WTC11 (cell line): Measurements from ENCODE around the gene TGM1. TPM values are rescaled to one million over a fixed set of nuclear protein-coding genes. Genes with fewer than 3 reads are reported as not detected.

ENCODE experiments used
- EMX1 ChIP-seq: fragments of 250-450 bp; sonication (Bioruptor Pico); IDR thresholded peaks from 2 replicates; pipeline ENCODE4 v1.8.0; 2021; ENCODE audit warnings: mild to moderate bottlenecking
- ESRRA ChIP-seq: sonication (generic); formaldehyde crosslinking; IDR thresholded peaks from 2 replicates; pipeline ENCODE4 v1.8.1; 2022; ENCODE audit warnings: mild to moderate bottlenecking, missing genetic modification reagents, borderline replicate concordance
- GABPB1 ChIP-seq: sonication (generic); formaldehyde crosslinking; IDR thresholded peaks from 2 replicates; pipeline ENCODE4 v1.8.1; 2023; ENCODE audit warnings: mild to moderate bottlenecking, missing genetic modification reagents
- HMGA2 ChIP-seq: fragments of 250-450 bp; sonication (Bioruptor Pico); IDR thresholded peaks from 2 replicates; pipeline ENCODE4 v1.4.0; 2021; ENCODE audit warnings: mild to moderate bottlenecking, moderate library complexity
- NFE2L1 ChIP-seq: sonication (generic); formaldehyde crosslinking; IDR thresholded peaks from 2 replicates; pipeline ENCODE4 v1.8.1; 2023; ENCODE audit warnings: missing genetic modification reagents
- NR2C2 ChIP-seq: sonication (generic); formaldehyde crosslinking; IDR thresholded peaks from 2 replicates; pipeline ENCODE4 v1.8.0; 2022; ENCODE audit warnings: mild to moderate bottlenecking, missing genetic modification reagents
- OVOL2 ChIP-seq: fragments of 250-450 bp; sonication (Bioruptor Pico); IDR thresholded peaks from 2 replicates; pipeline ENCODE4 v1.9.0; 2021; ENCODE audit warnings: mild to moderate bottlenecking, borderline replicate concordance
- RORB ChIP-seq: fragments of 250-450 bp; sonication (Bioruptor Pico); IDR thresholded peaks from 2 replicates; pipeline ENCODE4 v1.9.0; 2021; ENCODE audit warnings: mild to moderate bottlenecking
- SP1 ChIP-seq: sonication (generic); formaldehyde crosslinking; conservative IDR thresholded peaks from 2 replicates; pipeline ENCODE4 v1.8.1; 2022; ENCODE audit warnings: missing genetic modification reagents
- TP53 ChIP-seq: sonication (generic); formaldehyde crosslinking; IDR thresholded peaks from 2 replicates; pipeline ENCODE4 v1.8.1; 2023; ENCODE audit warnings: mild to moderate bottlenecking, missing genetic modification reagents
- ZNF121 ChIP-seq: sonication (generic); formaldehyde crosslinking; IDR thresholded peaks from 2 replicates; pipeline ENCODE4 v1.8.0; 2023; ENCODE audit warnings: missing genetic modification reagents
- ZNF317 ChIP-seq: sonication (generic); formaldehyde crosslinking; IDR thresholded peaks from 2 replicates; pipeline ENCODE4 v1.8.1; 2023; ENCODE audit warnings: low read depth, mild to moderate bottlenecking, moderate library complexity, missing genetic modification reagents, borderline replicate concordance
- ZNF423 ChIP-seq: fragments of 250-450 bp; sonication (Bioruptor Pico); IDR thresholded peaks from 2 replicates; pipeline ENCODE4 v2.1.2; 2022; ENCODE audit warnings: mild to moderate bottlenecking, moderate library complexity
- total RNA-seq: library from RNA; stranded (reverse); gene quantifications from 3 replicates; pipeline ENCODE4 v1.2.3, GENCODE V29; 2021
- TF ChIP-seq, protein P1 (sequence below): sonication (generic); formaldehyde crosslinking; IDR thresholded peaks from 2 replicates; pipeline ENCODE4 v1.8.1; 2023; ENCODE audit warnings: mild to moderate bottlenecking, missing genetic modification reagents
- TF ChIP-seq, protein P2 (sequence below): sonication (generic); formaldehyde crosslinking; IDR thresholded peaks from 2 replicates; pipeline ENCODE4 v1.8.1; 2023; ENCODE audit warnings: mild to moderate bottlenecking, missing genetic modification reagents, borderline replicate concordance
- TF ChIP-seq, protein P3 (sequence below): fragments of 250-450 bp; sonication (Bioruptor Pico); conservative IDR thresholded peaks from 2 replicates; pipeline ENCODE4 v1.9.0; 2021; ENCODE audit warnings: mild to moderate bottlenecking
- TF ChIP-seq, protein P4 (sequence below): fragments of 200-600 bp; IDR thresholded peaks from 2 replicates; pipeline ENCODE4 v1.8.0; 2022; ENCODE audit warnings: antibody characterized with exemption
- TF ChIP-seq, protein P5 (sequence below): sonication (generic); formaldehyde crosslinking; IDR thresholded peaks from 2 replicates; pipeline ENCODE4 v1.8.0; 2022; ENCODE audit warnings: missing genetic modification reagents
- TF ChIP-seq, protein P6 (sequence below): sonication (generic); formaldehyde crosslinking; IDR thresholded peaks from 2 replicates; pipeline ENCODE4 v1.8.1; 2023; ENCODE audit warnings: mild to moderate bottlenecking, missing genetic modification reagents
- TF ChIP-seq, protein P7 (sequence below): fragments of 250-450 bp; sonication (Bioruptor Pico); IDR thresholded peaks from 2 replicates; pipeline ENCODE4 v1.8.0; 2021; ENCODE audit warnings: mild to moderate bottlenecking
- TF ChIP-seq, protein P8 (sequence below): sonication (generic); formaldehyde crosslinking; IDR thresholded peaks from 2 replicates; pipeline ENCODE4 v1.8.1; 2023; ENCODE audit warnings: mild to moderate bottlenecking, missing genetic modification reagents, moderate library complexity

Gene TGM1
- total RNA-seq, 1 experiment from 2014 or later: 5.2 TPM

DNA sequence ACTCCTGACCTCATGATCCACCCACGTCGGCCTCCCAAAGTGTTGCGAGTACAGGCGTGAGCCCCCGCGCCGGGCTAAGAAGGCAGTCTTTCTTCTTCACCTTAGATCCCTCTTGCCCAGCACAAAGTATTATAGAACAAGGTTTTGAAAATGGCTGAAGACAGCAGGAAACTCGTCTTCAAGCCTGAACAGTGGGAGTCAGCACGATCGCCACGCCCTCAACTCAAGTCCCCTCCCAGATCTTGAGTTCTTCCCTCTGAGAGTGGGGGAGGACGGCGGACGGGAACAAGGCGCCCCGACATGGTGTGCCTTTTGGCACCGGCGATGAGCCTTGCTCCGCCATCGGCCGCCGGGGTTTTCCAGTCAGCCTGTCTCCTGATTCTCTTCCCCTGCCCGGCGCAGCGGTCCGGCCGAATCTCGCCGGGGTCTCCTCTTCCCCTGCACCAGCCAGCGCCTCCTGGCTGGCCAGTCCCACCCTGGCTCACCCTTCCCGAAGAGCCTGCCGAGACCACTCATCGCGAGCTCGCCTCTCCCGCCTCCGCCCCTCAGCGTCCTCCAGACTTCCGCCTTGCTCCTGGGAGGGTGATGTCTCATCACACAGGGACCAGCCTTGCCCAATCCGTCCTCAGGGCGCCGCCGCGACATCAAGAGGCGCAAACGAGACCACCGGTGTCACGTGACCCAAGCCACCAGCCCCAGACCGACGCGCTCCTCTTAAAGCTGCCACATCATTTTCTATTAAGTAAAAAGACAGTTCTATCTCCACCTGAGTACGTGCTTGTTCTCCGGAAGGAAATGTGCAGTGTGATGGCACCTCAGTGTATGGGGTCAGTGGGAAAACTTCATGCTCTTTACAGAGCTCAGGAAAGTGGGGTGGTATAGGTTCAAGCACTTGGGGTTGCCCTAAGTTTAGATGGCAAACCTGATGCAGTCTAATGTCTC is 49.8 kb downstream of the TGM1 start, which contains the start of gene CHMP4A (continued):
- TF ChIP-seq TP53 (CRISPR knock-in tag): no peak
- TF ChIP-seq, protein P1, sequence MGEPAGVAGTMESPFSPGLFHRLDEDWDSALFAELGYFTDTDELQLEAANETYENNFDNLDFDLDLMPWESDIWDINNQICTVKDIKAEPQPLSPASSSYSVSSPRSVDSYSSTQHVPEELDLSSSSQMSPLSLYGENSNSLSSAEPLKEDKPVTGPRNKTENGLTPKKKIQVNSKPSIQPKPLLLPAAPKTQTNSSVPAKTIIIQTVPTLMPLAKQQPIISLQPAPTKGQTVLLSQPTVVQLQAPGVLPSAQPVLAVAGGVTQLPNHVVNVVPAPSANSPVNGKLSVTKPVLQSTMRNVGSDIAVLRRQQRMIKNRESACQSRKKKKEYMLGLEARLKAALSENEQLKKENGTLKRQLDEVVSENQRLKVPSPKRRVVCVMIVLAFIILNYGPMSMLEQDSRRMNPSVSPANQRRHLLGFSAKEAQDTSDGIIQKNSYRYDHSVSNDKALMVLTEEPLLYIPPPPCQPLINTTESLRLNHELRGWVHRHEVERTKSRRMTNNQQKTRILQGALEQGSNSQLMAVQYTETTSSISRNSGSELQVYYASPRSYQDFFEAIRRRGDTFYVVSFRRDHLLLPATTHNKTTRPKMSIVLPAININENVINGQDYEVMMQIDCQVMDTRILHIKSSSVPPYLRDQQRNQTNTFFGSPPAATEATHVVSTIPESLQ (CRISPR knock-in tag): no peak
- TF ChIP-seq, protein P2, sequence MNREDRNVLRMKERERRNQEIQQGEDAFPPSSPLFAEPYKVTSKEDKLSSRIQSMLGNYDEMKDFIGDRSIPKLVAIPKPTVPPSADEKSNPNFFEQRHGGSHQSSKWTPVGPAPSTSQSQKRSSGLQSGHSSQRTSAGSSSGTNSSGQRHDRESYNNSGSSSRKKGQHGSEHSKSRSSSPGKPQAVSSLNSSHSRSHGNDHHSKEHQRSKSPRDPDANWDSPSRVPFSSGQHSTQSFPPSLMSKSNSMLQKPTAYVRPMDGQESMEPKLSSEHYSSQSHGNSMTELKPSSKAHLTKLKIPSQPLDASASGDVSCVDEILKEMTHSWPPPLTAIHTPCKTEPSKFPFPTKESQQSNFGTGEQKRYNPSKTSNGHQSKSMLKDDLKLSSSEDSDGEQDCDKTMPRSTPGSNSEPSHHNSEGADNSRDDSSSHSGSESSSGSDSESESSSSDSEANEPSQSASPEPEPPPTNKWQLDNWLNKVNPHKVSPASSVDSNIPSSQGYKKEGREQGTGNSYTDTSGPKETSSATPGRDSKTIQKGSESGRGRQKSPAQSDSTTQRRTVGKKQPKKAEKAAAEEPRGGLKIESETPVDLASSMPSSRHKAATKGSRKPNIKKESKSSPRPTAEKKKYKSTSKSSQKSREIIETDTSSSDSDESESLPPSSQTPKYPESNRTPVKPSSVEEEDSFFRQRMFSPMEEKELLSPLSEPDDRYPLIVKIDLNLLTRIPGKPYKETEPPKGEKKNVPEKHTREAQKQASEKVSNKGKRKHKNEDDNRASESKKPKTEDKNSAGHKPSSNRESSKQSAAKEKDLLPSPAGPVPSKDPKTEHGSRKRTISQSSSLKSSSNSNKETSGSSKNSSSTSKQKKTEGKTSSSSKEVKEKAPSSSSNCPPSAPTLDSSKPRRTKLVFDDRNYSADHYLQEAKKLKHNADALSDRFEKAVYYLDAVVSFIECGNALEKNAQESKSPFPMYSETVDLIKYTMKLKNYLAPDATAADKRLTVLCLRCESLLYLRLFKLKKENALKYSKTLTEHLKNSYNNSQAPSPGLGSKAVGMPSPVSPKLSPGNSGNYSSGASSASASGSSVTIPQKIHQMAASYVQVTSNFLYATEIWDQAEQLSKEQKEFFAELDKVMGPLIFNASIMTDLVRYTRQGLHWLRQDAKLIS (CRISPR knock-in tag): peak; percentile 75; the same call in 1 of the 2 replicates
- TF ChIP-seq, protein P3, sequence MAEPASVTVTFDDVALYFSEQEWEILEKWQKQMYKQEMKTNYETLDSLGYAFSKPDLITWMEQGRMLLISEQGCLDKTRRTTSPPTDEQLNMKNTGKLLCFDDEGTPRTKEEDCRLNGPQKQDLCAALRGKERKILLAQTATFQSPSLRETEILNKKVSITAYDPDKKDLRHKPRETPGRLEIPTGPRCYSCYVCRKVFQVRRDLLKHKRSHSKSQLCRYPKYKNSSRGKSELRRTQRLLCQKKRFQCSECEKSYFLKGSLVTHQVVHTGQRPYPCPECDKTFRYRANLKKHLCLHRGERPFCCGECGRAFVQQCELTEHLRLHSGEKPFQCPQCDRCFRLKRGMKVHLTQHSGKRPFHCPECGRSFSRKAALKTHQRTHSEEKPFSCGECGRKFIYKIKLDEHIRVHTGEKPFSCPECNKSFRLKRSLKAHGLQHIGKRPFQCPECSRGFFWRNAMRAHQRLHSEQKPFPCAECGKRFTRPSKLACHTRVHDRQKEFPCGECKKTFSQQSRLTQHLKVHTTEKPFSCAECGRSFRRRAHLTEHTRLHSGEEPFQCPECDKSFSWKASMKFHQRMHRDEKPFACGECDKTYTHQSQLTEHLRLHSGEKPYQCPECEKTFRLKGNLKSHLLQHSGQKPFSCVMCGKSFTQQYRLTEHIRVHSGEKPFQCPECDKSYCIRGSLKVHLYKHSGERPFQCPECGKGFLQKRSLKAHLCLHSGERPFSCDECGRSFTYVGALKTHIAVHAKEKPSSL (CRISPR knock-in tag): no peak
- no peak for TF ChIP-seq ZNF317 (CRISPR knock-in tag)
- no peak for TF ChIP-seq ZNF423
- peak; percentile 94 for TF ChIP-seq GABPB1
- TF ChIP-seq EMX1 (CRISPR knock-in tag): no peak
- TF ChIP-seq RORB (CRISPR knock-in tag): no peak
- TF ChIP-seq, protein P4, sequence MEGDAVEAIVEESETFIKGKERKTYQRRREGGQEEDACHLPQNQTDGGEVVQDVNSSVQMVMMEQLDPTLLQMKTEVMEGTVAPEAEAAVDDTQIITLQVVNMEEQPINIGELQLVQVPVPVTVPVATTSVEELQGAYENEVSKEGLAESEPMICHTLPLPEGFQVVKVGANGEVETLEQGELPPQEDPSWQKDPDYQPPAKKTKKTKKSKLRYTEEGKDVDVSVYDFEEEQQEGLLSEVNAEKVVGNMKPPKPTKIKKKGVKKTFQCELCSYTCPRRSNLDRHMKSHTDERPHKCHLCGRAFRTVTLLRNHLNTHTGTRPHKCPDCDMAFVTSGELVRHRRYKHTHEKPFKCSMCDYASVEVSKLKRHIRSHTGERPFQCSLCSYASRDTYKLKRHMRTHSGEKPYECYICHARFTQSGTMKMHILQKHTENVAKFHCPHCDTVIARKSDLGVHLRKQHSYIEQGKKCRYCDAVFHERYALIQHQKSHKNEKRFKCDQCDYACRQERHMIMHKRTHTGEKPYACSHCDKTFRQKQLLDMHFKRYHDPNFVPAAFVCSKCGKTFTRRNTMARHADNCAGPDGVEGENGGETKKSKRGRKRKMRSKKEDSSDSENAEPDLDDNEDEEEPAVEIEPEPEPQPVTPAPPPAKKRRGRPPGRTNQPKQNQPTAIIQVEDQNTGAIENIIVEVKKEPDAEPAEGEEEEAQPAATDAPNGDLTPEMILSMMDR: no peak
- TF ChIP-seq, protein P5, sequence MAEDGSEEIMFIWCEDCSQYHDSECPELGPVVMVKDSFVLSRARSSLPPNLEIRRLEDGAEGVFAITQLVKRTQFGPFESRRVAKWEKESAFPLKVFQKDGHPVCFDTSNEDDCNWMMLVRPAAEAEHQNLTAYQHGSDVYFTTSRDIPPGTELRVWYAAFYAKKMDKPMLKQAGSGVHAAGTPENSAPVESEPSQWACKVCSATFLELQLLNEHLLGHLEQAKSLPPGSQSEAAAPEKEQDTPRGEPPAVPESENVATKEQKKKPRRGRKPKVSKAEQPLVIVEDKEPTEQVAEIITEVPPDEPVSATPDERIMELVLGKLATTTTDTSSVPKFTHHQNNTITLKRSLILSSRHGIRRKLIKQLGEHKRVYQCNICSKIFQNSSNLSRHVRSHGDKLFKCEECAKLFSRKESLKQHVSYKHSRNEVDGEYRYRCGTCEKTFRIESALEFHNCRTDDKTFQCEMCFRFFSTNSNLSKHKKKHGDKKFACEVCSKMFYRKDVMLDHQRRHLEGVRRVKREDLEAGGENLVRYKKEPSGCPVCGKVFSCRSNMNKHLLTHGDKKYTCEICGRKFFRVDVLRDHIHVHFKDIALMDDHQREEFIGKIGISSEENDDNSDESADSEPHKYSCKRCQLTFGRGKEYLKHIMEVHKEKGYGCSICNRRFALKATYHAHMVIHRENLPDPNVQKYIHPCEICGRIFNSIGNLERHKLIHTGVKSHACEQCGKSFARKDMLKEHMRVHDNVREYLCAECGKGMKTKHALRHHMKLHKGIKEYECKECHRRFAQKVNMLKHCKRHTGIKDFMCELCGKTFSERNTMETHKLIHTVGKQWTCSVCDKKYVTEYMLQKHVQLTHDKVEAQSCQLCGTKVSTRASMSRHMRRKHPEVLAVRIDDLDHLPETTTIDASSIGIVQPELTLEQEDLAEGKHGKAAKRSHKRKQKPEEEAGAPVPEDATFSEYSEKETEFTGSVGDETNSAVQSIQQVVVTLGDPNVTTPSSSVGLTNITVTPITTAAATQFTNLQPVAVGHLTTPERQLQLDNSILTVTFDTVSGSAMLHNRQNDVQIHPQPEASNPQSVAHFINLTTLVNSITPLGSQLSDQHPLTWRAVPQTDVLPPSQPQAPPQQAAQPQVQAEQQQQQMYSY (CRISPR knock-in tag): no peak
- TF ChIP-seq NR2C2 (CRISPR knock-in tag): 0 out of 2 replicates have a peak, but pooled peaks have one; percentile 38
- no peak; the same call in 1 of the 2 replicates for TF ChIP-seq HMGA2 (CRISPR knock-in tag)
- TF ChIP-seq, protein P6, sequence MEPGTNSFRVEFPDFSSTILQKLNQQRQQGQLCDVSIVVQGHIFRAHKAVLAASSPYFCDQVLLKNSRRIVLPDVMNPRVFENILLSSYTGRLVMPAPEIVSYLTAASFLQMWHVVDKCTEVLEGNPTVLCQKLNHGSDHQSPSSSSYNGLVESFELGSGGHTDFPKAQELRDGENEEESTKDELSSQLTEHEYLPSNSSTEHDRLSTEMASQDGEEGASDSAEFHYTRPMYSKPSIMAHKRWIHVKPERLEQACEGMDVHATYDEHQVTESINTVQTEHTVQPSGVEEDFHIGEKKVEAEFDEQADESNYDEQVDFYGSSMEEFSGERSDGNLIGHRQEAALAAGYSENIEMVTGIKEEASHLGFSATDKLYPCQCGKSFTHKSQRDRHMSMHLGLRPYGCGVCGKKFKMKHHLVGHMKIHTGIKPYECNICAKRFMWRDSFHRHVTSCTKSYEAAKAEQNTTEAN (CRISPR knock-in tag): peak; percentile 46; the same call in 1 of the 2 replicates
- no peak for TF ChIP-seq OVOL2
- peak; percentile 90 for TF ChIP-seq SP1 (CRISPR knock-in tag)
- TF ChIP-seq, protein P7, sequence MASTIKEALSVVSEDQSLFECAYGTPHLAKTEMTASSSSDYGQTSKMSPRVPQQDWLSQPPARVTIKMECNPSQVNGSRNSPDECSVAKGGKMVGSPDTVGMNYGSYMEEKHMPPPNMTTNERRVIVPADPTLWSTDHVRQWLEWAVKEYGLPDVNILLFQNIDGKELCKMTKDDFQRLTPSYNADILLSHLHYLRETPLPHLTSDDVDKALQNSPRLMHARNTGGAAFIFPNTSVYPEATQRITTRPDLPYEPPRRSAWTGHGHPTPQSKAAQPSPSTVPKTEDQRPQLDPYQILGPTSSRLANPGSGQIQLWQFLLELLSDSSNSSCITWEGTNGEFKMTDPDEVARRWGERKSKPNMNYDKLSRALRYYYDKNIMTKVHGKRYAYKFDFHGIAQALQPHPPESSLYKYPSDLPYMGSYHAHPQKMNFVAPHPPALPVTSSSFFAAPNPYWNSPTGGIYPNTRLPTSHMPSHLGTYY: no peak
- TF ChIP-seq ZNF121 (CRISPR knock-in tag): no peak
- peak; percentile 51; the same call in 1 of the 2 replicates for TF ChIP-seq NFE2L1 (CRISPR knock-in tag)
- TF ChIP-seq, protein P8, sequence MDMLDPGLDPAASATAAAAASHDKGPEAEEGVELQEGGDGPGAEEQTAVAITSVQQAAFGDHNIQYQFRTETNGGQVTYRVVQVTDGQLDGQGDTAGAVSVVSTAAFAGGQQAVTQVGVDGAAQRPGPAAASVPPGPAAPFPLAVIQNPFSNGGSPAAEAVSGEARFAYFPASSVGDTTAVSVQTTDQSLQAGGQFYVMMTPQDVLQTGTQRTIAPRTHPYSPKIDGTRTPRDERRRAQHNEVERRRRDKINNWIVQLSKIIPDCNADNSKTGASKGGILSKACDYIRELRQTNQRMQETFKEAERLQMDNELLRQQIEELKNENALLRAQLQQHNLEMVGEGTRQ (CRISPR knock-in tag): peak; percentile 98
- TF ChIP-seq ESRRA: peak; percentile 83; the same call in 1 of the 2 replicates
